ENCODE results near the gene FBXW10B. TPM values are rescaled to one million over a fixed set of nuclear protein-coding genes. Genes with fewer than 3 reads are reported as not detected.
"Not testable (repeated sequence)": the region's sequence is repeated elsewhere in the genome, so short reads cannot be mapped to it uniquely, and the experiment has no call there.

FBXW10B gene
- total RNA-seq, 4 donors from 2014 or later = 0.53 to 9.9 (median 4.6) TPM

DNA sequence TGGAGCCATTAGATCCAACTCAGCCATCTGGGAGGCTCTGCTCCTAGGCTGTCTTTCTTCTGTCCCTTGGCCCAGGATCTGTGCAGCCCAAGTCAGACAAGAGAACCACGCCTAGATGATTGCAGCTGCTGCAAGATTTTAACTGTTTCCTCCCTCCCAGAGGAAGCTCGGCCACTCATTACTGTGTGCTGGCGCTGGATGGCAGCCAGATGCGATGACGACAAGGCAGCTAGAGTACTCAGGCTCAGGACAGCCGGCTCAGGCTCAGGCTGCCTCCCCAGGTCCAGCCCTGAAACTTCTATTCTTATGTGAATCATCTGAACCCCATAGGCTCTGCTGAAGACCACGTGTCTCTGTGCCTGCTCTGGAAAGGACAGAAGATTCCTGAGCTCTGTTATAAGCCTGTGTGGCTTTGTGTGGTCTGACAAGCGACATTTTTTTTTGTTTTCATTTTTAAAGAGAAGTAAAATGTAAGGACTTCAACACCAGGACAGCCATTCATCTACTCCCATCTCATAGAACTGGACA lies 32.1 kb upstream of the FBXW10B start:
- H3K4me3 ChIP-seq = peak overlapping the region; percentile 26 to 53 (median 41)
- no peaks in the 10 kb centered on the region for H3K36me3 ChIP-seq
- no peaks in the 10 kb centered on the region for H3K9me3 ChIP-seq
- H3K27ac ChIP-seq = peak overlapping the region; percentile 62 to 80 (median 74)
- TF ChIP-seq, protein P1, sequence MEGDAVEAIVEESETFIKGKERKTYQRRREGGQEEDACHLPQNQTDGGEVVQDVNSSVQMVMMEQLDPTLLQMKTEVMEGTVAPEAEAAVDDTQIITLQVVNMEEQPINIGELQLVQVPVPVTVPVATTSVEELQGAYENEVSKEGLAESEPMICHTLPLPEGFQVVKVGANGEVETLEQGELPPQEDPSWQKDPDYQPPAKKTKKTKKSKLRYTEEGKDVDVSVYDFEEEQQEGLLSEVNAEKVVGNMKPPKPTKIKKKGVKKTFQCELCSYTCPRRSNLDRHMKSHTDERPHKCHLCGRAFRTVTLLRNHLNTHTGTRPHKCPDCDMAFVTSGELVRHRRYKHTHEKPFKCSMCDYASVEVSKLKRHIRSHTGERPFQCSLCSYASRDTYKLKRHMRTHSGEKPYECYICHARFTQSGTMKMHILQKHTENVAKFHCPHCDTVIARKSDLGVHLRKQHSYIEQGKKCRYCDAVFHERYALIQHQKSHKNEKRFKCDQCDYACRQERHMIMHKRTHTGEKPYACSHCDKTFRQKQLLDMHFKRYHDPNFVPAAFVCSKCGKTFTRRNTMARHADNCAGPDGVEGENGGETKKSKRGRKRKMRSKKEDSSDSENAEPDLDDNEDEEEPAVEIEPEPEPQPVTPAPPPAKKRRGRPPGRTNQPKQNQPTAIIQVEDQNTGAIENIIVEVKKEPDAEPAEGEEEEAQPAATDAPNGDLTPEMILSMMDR (IDR thresholded peaks at IDR 0.05) = peak in 1 of 6 experiments; percentile 21
- peak; percentile 56 to 82 for TF ChIP-seq POLR2A (IDR thresholded peaks at IDR 0.05)
- peak; percentile 62 to 95 (median 94) for DNase-seq
- no peaks in the 10 kb centered on the region for H3K27me3 ChIP-seq
- peaks cover 0 to 28% (median 4%) of the 10 kb centered on the region in 4 donors for H3K4me1 ChIP-seq

DNA sequence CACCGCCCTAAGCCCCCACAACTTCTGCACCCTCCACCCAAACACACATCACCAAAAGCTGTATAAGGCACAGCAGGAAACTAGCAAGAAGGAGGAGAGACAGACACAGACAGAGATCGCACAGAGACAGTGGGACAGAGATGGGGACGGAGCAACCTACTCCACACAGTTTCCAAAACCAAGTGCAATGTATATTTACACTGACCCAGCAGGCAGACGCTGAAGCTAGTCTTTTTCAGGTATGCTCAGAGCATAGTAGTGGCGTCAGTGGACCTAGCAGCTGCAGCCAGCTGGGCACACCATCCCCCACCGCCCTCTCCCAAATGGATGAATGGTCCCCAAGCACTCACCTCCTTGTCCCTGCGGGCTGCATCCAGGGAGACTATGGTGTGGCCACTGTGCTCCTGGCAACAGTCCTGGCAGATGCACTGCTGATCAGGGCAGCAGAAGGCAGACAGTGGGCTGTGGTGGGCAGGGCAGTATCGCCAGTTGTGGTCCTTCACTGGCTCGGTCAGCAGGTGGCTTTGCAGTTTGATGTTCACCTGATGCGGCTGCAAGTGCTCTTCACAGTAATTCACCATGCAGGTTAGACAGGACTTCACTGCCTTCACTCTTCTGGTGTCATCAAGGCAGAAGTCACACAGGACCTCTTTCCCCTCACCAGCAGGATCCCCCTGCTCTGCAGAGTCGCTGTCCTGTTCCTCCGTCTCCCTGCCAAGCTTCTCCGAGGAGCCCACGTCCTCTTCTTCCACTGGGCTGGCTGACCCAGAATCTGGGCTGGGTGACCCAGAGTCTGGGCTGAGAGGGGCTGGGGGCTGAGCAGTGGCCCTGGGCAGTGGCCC lies 31.5 kb upstream of the FBXW10B start:
- peak in 1 of 3 donors; percentile 48 for DNase-seq
- Histone ChIP-seq H3K4me1 (peaks cover 0 to 28% (median 4%) of the 10 kb centered on the region in 4 donors), H3K4me3 (peak overlapping the region; percentile 26 to 53 (median 41)), H3K9me3 (no peaks in the 10 kb centered on the region), H3K27ac (peak overlapping the region; percentile 62 to 80 (median 74)), H3K27me3 (no peaks in the 10 kb centered on the region), H3K36me3 (no peaks in the 10 kb centered on the region)
- TF ChIP-seq, protein P1 (IDR thresholded peaks at IDR 0.05) = no peak
- no peak for TF ChIP-seq POLR2A (IDR thresholded peaks at IDR 0.05)

DNA sequence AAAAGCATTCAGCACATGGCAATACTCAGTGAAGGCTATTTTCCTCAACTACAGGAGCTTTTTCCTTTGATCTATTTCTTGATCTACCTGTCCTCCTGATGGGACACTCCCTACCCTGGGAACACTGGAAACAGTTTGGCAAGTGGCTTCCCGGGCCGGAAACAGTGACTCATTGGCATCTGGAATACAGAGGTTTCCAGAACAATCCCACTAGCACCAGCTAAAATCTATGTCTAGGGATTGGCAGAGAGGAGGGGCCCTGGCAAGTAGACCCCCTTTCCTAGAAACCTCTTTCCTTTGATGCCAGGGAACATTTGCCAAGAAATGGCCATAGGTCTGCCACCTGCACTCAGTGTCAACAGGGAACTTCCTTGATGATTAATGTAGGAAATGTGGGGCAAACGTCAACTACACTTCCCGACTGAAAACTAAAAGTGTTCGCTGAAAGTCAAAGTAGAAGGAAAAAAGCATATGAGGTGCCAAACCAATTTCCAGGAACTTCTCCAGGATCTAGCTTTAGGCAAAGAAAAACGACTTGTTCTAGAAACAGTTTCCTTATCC lies 30.4 kb upstream of the FBXW10B start:
- TF ChIP-seq POLR2A (IDR thresholded peaks at IDR 0.05) = no peak
- TF ChIP-seq, protein P1 (IDR thresholded peaks at IDR 0.05) = no peak
- H3K4me1 ChIP-seq = peaks cover 0 to 37% (median 4%) of the 10 kb centered on the region in 4 donors

DNA sequence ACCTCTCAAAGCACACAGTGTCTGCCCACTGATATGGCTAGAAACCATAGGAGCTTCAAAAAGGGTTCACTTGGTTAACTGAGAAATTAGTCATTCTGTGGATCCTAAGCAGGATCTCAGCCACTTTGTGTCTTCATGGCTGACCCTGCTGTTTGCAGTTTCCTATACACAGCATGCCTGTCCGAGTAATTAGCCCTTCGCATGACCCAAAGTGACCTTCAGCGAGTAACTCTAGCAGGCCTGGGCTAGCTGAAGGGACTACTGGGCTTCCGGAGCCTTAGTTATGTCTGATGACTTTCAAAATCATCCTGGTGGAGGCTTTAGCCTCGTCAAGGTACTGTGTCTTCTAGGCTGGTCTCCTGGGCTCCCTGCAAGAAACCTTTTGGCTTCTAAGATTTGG lies 28.9 kb upstream of the FBXW10B start:
- DNase-seq = no peak
- peaks cover 0 to 38% (median 4%) of the 10 kb centered on the region in 4 donors for H3K4me1 ChIP-seq

More for the DNA sequence above, 30.4 kb upstream of the FBXW10B start:
- Histone ChIP-seq H3K36me3 (no peaks in the 10 kb centered on the region), H3K4me3 (peak overlapping the region in 3 of 4 donors; percentile 36 to 53 (median 46)), H3K27me3 (no peaks in the 10 kb centered on the region), H3K9me3 (no peaks in the 10 kb centered on the region), H3K27ac (peak overlapping the region; percentile 38 to 80 (median 74))
- DNase-seq = peak in 2 of 3 donors; percentile 70 to 83

DNA sequence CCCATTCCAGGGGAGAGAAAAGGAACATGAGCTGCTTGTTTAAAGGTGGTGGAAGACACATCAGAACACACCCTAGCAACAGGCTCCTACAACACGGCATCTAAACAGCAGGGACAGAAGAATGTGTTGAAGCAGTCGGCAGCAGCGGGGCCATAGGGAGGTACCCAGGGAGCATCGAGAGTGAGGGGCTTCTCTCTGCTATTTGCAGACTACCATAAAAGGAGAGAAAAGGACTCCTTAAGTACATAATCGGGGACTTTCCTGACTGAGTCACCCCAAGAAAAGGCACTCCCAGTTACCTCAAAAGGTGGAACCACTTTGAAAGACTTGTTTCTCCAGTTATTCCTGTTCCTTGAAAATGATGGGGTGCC lies 26.4 kb upstream of the FBXW10B start:
- Histone ChIP-seq H3K27ac (peak overlapping the region; percentile 26 to 87 (median 70)), H3K4me1 (peaks cover 0 to 33% (median 4%) of the 10 kb centered on the region in 4 donors)
- H3K36me3 ChIP-seq, H3K4me3 ChIP-seq, H3K27me3 ChIP-seq, H3K9me3 ChIP-seq: not testable (repeated sequence)
- DNase-seq = peak in 2 of 3 donors; percentile 57 to 72

More for the DNA sequence above, 28.9 kb upstream of the FBXW10B start:
- Histone ChIP-seq H3K36me3 (no peaks in the 10 kb centered on the region), H3K9me3 (no peaks in the 10 kb centered on the region), H3K27me3 (no peaks in the 10 kb centered on the region), H3K27ac (peak overlapping the region in 2 of 4 donors; percentile 14 to 24), H3K4me3 (no peak overlapping the region)
- TF ChIP-seq, protein P1 (IDR thresholded peaks at IDR 0.05) = no peak
- no peak for TF ChIP-seq POLR2A (IDR thresholded peaks at IDR 0.05)

DNA sequence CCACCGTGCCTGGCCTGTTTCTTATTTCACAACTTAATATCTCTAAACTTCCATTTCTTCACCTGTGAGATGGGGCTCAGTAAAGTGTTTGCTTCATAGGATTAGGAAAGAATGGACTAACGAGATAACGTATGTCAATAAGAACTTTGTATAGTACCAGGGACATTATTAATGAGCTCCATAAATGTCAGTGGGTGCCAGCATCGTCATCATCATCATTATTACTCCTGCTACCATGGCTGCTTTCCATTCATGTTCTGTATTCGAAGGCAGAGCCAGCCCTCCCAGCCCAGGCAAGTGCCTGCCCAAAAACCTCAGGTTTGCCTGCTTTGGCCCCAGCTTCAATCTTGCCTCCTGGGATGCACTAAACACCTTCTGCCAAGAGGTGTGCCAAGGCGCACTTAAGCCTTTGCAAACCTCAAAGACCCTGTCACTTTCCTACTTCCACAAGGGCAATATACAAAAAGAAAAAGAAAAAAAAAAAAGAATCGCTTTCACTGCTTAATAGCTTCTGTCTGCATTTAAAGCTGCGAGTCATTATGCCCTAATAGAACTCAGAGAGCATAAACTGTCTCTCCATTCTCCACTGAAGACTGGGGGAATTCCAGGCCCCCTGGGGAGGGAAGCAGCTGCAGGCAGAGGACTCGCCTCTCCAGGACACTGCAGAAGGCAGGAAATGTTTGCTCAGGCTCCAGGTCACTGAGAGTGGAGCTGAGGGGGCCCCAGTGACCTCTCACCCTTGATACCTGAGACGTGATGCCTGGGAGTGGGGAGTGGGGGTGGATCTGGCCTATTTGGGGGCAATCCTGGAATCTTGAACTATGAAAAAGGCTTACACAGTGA lies 25.8 kb upstream of the FBXW10B start:
- H3K9me3 ChIP-seq, H3K4me3 ChIP-seq, DNase-seq, H3K27me3 ChIP-seq, H3K36me3 ChIP-seq: not testable (repeated sequence)
- Histone ChIP-seq H3K27ac (peak overlapping the region; percentile 26 to 87 (median 70)), H3K4me1 (peaks cover 0 to 27% (median 4%) of the 10 kb centered on the region in 4 donors)

DNA sequence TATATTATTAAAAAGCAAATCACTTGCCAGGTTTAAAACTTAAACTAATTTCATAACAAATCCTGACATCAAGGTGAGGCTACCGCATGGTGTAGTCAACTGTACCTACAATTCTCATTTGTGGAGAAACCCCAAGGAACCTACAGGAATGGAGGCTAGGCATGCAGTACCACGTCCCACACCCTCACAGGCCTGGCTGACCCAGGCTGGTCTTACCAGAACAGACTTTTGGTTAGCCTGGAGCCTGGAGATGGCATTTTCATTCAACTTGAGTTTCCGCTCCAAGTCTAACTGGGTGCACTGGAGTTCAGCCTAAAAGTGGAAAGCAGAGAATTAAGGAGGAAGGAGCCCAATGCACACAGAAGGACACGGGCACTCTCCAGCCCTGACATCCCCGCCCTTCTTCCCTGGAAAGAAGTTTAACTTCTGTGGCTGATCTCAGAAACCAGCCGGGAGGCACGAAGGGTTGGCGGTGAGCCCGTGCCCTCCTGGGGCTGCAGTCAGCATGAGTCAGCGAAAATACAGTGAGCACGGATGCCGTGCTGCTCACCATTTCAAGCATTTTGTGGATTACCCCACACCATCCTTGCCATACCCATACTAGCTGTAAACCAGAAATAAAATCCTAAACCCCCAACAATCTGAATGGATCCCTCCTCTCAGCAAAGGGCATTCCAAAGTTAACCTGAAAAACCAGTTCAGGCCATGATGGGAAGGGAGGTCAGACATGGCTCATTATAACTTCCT lies 23.2 kb upstream of the FBXW10B start:
- not testable (repeated sequence) for H3K36me3 ChIP-seq, H3K9me3 ChIP-seq, DNase-seq, H3K4me3 ChIP-seq, H3K27me3 ChIP-seq, H3K4me1 ChIP-seq, H3K27ac ChIP-seq

DNA sequence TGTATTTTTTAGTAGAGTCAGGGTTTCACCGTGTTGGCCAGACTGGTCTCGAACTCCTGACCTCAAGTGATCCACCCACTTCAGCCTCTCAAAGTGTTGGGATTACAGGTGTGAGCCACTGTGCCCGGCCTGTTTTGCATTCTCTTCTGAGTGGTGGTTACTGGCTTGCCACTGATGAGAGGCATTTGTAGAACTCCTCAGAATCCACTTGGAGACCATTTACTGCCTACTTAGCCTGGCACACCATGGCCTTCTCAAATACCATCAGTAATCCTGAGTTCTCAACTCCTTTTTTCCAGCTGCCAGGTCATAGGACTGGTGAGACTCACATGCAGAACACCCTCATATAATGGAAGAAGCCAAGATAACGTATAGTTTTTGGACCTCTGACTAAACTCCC lies 22.5 kb upstream of the FBXW10B start:
- not testable (repeated sequence) for DNase-seq

More for the DNA sequence above, 22.5 kb upstream of the FBXW10B start:
- not testable (repeated sequence) for H3K36me3 ChIP-seq, H3K27ac ChIP-seq, H3K9me3 ChIP-seq, H3K4me3 ChIP-seq, H3K4me1 ChIP-seq, H3K27me3 ChIP-seq

Data from Peyer's patch (tissue), 4 donors.